Spleen (tissue), 11 donors: ENCODE data around the gene DNAJB6. TPM values are rescaled to one million over a fixed set of nuclear protein-coding genes. Genes with fewer than 3 reads are reported as not detected.
A peak's percentile ranks its signal among the peaks of the same experiment; 100 is the strongest.

Source experiments
- DNase-seq: peaks from one replicate; pipeline ENCODE4 v3.0.0-alpha.2; 2020
- H3K27ac ChIP-seq, 8 donors: fragments of 200-600 bp; sonication (generic) in 7 of 8; 1 replicate in 4 of 8; 2 replicates in 4 of 8; pipeline versions ENCODE4 v1.5.0 to v1.8.0; 2016 to 2021; ENCODE audit warnings: inconsistent platforms in 4 of 8, mild to moderate bottlenecking in 4 of 8, moderate library complexity in 1 of 8
- H3K27me3 ChIP-seq, 7 donors: fragments of 200-600 bp; sonication (generic) in 6 of 7; replicated peaks in 1 of 7; 1 replicate in 4 of 7; 2 replicates in 3 of 7; pipeline versions ENCODE4 v1.5.0 to v1.8.0; 2016 to 2021; ENCODE audit warnings: inconsistent platforms in 3 of 7, mild to moderate bottlenecking in 1 of 7
- H3K36me3 ChIP-seq, 6 donors: fragments of 200-600 bp; sonication (generic) in 5 of 6; 1 replicate in 4 of 6; 2 replicates in 2 of 6; pipeline versions ENCODE4 v1.5.0 to v1.8.0; 2016 to 2021; ENCODE audit warnings: inconsistent platforms in 2 of 6
- H3K4me1 ChIP-seq, 6 donors: fragments of 200-600 bp; sonication (generic) in 5 of 6; 1 replicate in 3 of 6; 2 replicates in 3 of 6; pipeline versions ENCODE4 v1.5.0 to v1.8.0; 2016 to 2021; ENCODE audit warnings: inconsistent platforms in 3 of 6
- H3K4me3 ChIP-seq, 8 donors: fragments of 200-600 bp; sonication (generic) in 7 of 8; 1 replicate in 4 of 8; 2 replicates in 4 of 8; pipeline versions ENCODE4 v1.5.0 to v1.8.0; 2016 to 2021; ENCODE audit warnings: inconsistent platforms in 4 of 8, mild to moderate bottlenecking in 4 of 8, moderate library complexity in 2 of 8
- H3K9me3 ChIP-seq, 8 donors: fragments of 200-600 bp; sonication (generic) in 7 of 8; 1 replicate in 4 of 8; 2 replicates in 4 of 8; pipeline versions ENCODE4 v1.5.0 to v1.8.0; 2016 to 2021; ENCODE audit warnings: inconsistent platforms in 4 of 8
- CTCF ChIP-seq, 11 experiments: fragments of 200-600 bp in 7 of 11; fragments of 450-650 bp in 4 of 11; sonication (generic) in 4 of 11; IDR thresholded peaks in 8 of 11; conservative IDR thresholded peaks in 3 of 11; 1 replicate in 7 of 11; 2 replicates in 4 of 11; pipeline versions ENCODE4 v1.4.0 to v1.8.0; 2016 to 2021; ENCODE audit warnings: antibody characterized with exemption in 11 of 11, inconsistent platforms in 4 of 11, mild to moderate bottlenecking in 1 of 11
- POLR2A ChIP-seq, 3 donors: fragments of 450-650 bp; IDR thresholded peaks; one replicate each; pipeline ENCODE4 v1.5.1; 2017; ENCODE audit warnings: antibody characterized with exemption in 3 of 3, mild to moderate bottlenecking in 1 of 3
- POLR2AphosphoS5 ChIP-seq, 3 donors: sonication (generic); formaldehyde crosslinking; IDR thresholded peaks; one replicate each; pipeline ENCODE4 v1.5.1; 2017; ENCODE audit warnings: antibody characterized with exemption in 3 of 3
- WGBS, 5 donors: extraction: QIAGEN DNeasy Blood & Tissue Kit in 3 of 5; methylation state at CpG; one replicate each; pipeline versions ENCODE4 v1.1.5 to v1.1.7; 2013 to 2018; 5-methylcytosine and 5-hydroxymethylcytosine counted together
- intact Hi-C: fragments of 100-400 bp; cut with DNase I; formaldehyde crosslinking; loops from one replicate; pipeline ENCODE4 v1.15.0; 2023; ENCODE audit warnings: low total_unique reads
- polyA plus RNA-seq, 3 donors: library from polyadenylated mRNA; stranded (reverse); fragments of 200-250 nt; gene quantifications; one replicate each; pipeline ENCODE4 v1.2.1, GENCODE V29; 2013
- total RNA-seq, 7 donors: library from RNA; depleted of rRNA in 3 of 7; stranded (reverse); fragments of >200 nt in 3 of 7; fragmentation: NEBNext Ultra II Directional in 4 of 7; extraction: Animal tissue kit (Norgen Biotek cat#: 25700) in 4 of 7; gene quantifications; one replicate each; pipeline versions ENCODE4 v1.1.0 to v1.2.1, GENCODE V29; 2016 to 2021
- donor health status: healthy with polysubstance abuse.
- donor health status: DM: no; HTN: no; CAD: no; lungs with moderate emphysema.
- donor health status: DM: no; HTN: no; CAD: no.
- donor health status: Bipolar disorder and iron deficiency.
- donor health status: healthy.
- donor health status: DM: no; HTN: no; CAD: no.
- donor health status: DM: yes; HTN: yes; CAD: no.

The DNAJB6 gene
- total and polyA plus RNA-seq, 10 donors = 37.7 to 115 (median 92.0) TPM

GRCh38 chr7:157416011-157416410 is 79.2 kb downstream of the DNAJB6 start:
- Histone ChIP-seq H3K9me3 (no peaks in the 10 kb centered on the region), H3K27ac (no peak overlapping the region), H3K4me1 (no peaks in the 10 kb centered on the region), H3K27me3 (no peaks in the 10 kb centered on the region), H3K36me3 (peaks cover 0 to 97% (median 51%) of the 10 kb centered on the region in 6 donors), H3K4me3 (no peak overlapping the region)
- no peak for DNase-seq
- no peak for TF ChIP-seq POLR2A (IDR thresholded peaks at IDR 0.05)
- no peak for TF ChIP-seq CTCF (IDR thresholded peaks at IDR 0.05 in 8 of 11, conservative IDR thresholded peaks at IDR 0.05 in 3 of 11)
- peak in 1 of 3 donors; percentile 21 for TF ChIP-seq POLR2AphosphoS5 (IDR thresholded peaks at IDR 0.05)
- 96 to 97% (median 97%) methylated on average over 30 of the region's 30 CpGs for WGBS, 5 donors
- intact Hi-C loops = no loop called here

GRCh38 chr7:157418204-157419034 is 81.6 kb downstream of the DNAJB6 start:
- no peaks in the 10 kb centered on the region for H3K9me3 ChIP-seq
- 93 to 94% (median 94%) methylated on average over 28 to 41 of the region's 41 CpGs for WGBS, 5 donors
- TF ChIP-seq POLR2AphosphoS5 (IDR thresholded peaks at IDR 0.05) (peak in 1 of 3 donors; percentile 35), CTCF (IDR thresholded peaks at IDR 0.05 in 8 of 11, conservative IDR thresholded peaks at IDR 0.05 in 3 of 11) (no peak)
- intact Hi-C loops = no loop called here
- no peaks in the 10 kb centered on the region for H3K27me3 ChIP-seq
- H3K27ac ChIP-seq = no peak overlapping the region
- H3K4me1 ChIP-seq = no peaks in the 10 kb centered on the region
- no peak overlapping the region for H3K4me3 ChIP-seq
- peak; percentile 74 for DNase-seq
- peaks cover 0 to 93% (median 41%) of the 10 kb centered on the region in 6 donors for H3K36me3 ChIP-seq

- H3K27me3 ChIP-seq = no peaks in the 10 kb centered on the region
- DNase-seq = no peak
- 71 to 96% (median 88%) methylated on average over 1 to 8 of the region's 8 CpGs for WGBS, 5 donors
- no peak overlapping the region for H3K27ac ChIP-seq
- H3K9me3 ChIP-seq = no peaks in the 10 kb centered on the region
- peaks cover 0 to 88% (median 41%) of the 10 kb centered on the region in 6 donors for H3K36me3 ChIP-seq
- no peak overlapping the region for H3K4me3 ChIP-seq
- intact Hi-C loops = no loop called here
- no peaks in the 10 kb centered on the region for H3K4me1 ChIP-seq
- TF ChIP-seq POLR2AphosphoS5 (IDR thresholded peaks at IDR 0.05) (no peak), POLR2A (IDR thresholded peaks at IDR 0.05) (no peak), CTCF (IDR thresholded peaks at IDR 0.05 in 8 of 11, conservative IDR thresholded peaks at IDR 0.05 in 3 of 11) (no peak)
Measured at GRCh38 chr7:157419035-157419293, 82.2 kb downstream of the DNAJB6 start.

- intact Hi-C loops = no loop called here
- WGBS, 5 donors = 87 to 94% (median 92%) methylated on average over 19 to 23 of the region's 23 CpGs
- no peak overlapping the region for H3K27ac ChIP-seq
- H3K4me1 ChIP-seq = no peaks in the 10 kb centered on the region
- no peak overlapping the region for H3K4me3 ChIP-seq
- no peak for DNase-seq
- H3K27me3 ChIP-seq = no peaks in the 10 kb centered on the region
- no peak for TF ChIP-seq CTCF (IDR thresholded peaks at IDR 0.05 in 8 of 11, conservative IDR thresholded peaks at IDR 0.05 in 3 of 11)
- TF ChIP-seq POLR2AphosphoS5 (IDR thresholded peaks at IDR 0.05) = peak in 2 of 3 donors; percentile 23 to 48
- H3K9me3 ChIP-seq = no peaks in the 10 kb centered on the region
- H3K36me3 ChIP-seq = peaks cover 0 to 62% (median 13%) of the 10 kb centered on the region in 6 donors
Measured at GRCh38 chr7:157422279-157422678, 85.5 kb downstream of the DNAJB6 start.
